GM19452 (cell line): ENCODE data around the gene NGRN.
A peak's percentile ranks its signal among the peaks of the same experiment; 100 is the strongest.

Experiments
- ATAC-seq: cut with Tn5 transposase; IDR thresholded peaks from one replicate; pipeline ENCODE4 v1.9.1; 2021; ENCODE audit not compliant: unreplicated experiment

The NGRN gene

GRCh38 chr15:90316139-90316538, 50.7 kb downstream of the NGRN start:
- no peak for ATAC-seq

GRCh38 chr15:90318591-90318990, 53.1 kb downstream of the NGRN start:
- ATAC-seq, result no peak

GRCh38 chr15:90320062-90320884, 54.8 kb downstream of the NGRN start:
- ATAC-seq, result peak; percentile 83

- no peak for ATAC-seq
Observed at GRCh38 chr15:90320885-90321278, 55.4 kb downstream of the NGRN start.
